Mucosa of rectum (tissue), 2 donors: ENCODE data around the gene PLEKHH1.

Experiments
- H3K27ac ChIP-seq, 2 donors: one replicate each; pipeline ENCODE4 v1.7.0; 2013; ENCODE audit warnings: inconsistent platforms in 2 of 2, low read depth in 2 of 2, low read length in 2 of 2
- H3K27me3 ChIP-seq, 2 donors: one replicate each; pipeline ENCODE4 v1.7.0; 2013; ENCODE audit warnings: low read length in 2 of 2; ENCODE audit not compliant: control insufficient read depth in 2 of 2, insufficient read depth in 2 of 2
- H3K36me3 ChIP-seq, 2 donors: one replicate each; pipeline ENCODE4 v1.7.0; 2013; ENCODE audit warnings: low read length in 2 of 2; ENCODE audit not compliant: control insufficient read depth in 2 of 2, insufficient read depth in 2 of 2
- H3K4me1 ChIP-seq, 2 donors: one replicate each; pipeline ENCODE4 v1.7.0; 2013; ENCODE audit warnings: low read length in 2 of 2, mild to moderate bottlenecking in 1 of 2; ENCODE audit not compliant: control insufficient read depth in 2 of 2, insufficient read depth in 2 of 2
- H3K4me3 ChIP-seq, 2 donors: one replicate each; pipeline ENCODE4 v1.7.0; 2013; ENCODE audit warnings: low read length in 2 of 2
- H3K9ac ChIP-seq, 2 donors: one replicate each; pipeline ENCODE4 v1.7.0; 2013; ENCODE audit warnings: low read length in 2 of 2, low read depth in 1 of 2, mild to moderate bottlenecking in 1 of 2
- H3K9me3 ChIP-seq, 2 donors: one replicate each; pipeline ENCODE4 v1.7.0; 2013; ENCODE audit warnings: low read length in 2 of 2; ENCODE audit not compliant: control insufficient read depth in 2 of 2
- donor health status: healthy.
- donor health status: Normal muscosa, but diverticular disease.

PLEKHH1 gene

DNA sequence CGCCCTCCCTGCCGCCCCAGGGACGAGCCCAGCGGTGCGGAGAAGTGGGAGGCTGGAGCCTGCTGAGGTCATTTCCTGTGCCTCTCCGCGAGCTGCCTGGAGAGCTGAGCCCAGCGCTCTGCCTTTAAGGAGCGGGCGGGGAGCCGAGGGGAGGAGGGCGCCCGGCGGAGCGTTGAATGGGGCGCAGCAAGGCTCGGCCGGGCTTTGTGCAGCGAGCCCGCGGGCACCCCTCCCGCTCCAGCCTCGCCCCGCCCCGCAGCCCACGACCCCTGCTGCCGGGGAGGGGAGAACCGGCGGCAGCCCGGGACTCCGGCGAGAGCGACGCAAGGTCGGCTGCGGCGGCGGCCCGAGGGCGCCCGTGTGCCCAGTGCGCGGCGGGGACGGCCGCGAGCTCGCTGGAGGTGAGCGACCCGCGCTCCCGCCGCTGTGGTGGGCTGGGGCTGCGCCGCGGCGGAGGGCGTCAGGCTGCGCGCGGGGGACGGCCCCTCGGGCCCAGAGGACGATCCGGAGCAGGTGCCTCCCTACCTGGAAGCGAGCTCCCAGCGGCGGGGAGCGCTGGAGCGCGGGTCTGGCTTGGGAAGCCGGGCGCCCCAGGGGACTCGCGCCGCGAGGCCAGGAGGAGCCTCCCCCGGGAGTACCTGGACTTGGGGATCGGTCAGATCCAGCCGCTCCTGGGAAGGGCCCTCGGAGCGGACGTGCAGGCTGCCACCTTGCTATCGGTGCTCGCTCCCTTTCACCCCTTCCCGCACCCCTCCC, at the start of gene PLEKHH1:
Gene PLEKHH1, plus strand, starts transcription at position 293 of the 756 bp plus-strand sequence. CDS start 8,578 bp downstream, outside the sequence.
- peak within 1 kb of the TSS; percentile 72 to 91 for H3K9ac ChIP-seq
- peak within 1 kb of the TSS; percentile 89 to 90 for H3K27ac ChIP-seq
- peaks cover 3 to 4% of the 10 kb centered on the region in 2 donors for H3K36me3 ChIP-seq
- H3K4me1 ChIP-seq, result peaks cover 3 to 14% of the 10 kb centered on the region in 2 donors
- peak within 1 kb of the TSS; percentile 76 to 81 for H3K4me3 ChIP-seq
- H3K27me3 ChIP-seq, result no peaks in the 10 kb centered on the region
- H3K9me3 ChIP-seq, result no peaks in the 10 kb centered on the region

DNA sequence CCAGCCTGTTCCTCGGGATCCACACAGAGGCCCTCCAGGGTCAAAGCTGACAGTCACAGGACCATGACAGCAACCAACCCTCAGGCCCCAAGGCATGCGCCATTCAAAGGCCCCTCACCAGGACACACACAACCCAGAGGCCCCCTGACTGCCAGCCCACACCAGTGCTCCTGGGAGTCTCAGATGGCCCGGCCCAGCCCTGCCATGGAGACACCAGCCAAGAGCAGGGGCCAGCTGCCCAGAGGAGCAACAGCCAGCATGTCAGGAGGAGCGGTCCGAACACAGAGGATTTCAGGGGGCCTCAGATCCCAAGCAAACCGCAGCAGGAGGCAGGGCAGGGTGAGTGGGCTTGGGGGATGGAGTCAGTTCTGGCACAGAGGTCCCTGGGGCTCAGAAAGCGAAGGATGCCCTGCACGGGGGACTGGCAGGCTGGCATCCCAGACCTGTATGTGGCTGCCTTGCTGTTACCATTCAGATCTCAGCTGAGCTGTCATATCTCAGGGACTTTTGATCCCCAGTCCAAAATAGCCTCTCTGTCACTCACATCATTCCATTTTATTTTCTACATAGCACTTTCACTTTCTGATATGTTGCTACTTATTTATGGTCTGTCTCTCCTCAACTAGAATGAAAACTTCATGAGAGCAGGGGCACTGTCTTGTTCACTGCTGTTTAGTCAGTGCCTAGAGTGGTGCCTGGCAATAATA, 49.4 kb upstream of the PLEKHH1 start:
- Histone ChIP-seq H3K4me3 (no peak overlapping the region), H3K9ac (no peak overlapping the region), H3K27ac (no peak overlapping the region)

DNA sequence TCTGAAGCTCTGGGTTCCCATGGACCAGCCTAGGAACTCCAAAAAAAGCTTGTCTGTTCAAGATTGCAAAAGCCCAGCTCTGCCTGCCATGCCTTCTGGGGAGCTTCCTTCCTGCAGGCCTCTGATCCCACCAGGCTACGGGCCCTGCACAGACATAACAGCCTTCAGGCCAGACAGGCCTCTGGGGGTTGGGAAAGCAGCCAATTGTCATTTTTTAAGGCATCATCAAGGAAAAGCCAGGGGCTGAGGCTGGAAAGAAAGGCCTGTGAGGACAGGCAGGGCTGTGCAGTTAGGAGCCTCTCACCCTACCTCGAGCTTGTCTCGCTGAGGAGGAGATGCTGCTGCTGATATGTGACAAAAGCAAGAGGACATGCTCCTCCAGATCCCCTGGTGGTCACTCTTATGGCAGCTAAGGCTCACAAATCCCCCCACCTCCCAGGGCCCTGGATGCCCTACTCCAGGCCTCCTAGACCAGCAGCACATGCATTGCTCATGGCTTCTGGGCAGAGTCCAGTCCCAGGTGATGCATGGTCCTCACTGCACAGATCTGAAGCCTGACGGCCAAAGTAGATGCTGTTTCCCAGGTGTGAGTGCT, 47.5 kb upstream of the PLEKHH1 start:
- peaks cover 0 to 12% of the 10 kb centered on the region in 2 donors for H3K36me3 ChIP-seq
- H3K9me3 ChIP-seq, result no peaks in the 10 kb centered on the region
- H3K27ac ChIP-seq, result no peak overlapping the region
- no peak overlapping the region for H3K4me3 ChIP-seq
- H3K27me3 ChIP-seq, result no peaks in the 10 kb centered on the region
- no peak overlapping the region for H3K9ac ChIP-seq
- H3K4me1 ChIP-seq, result peaks cover 9 to 10% of the 10 kb centered on the region in 2 donors

More for the DNA sequence above, 49.4 kb upstream of the PLEKHH1 start:
- H3K36me3 ChIP-seq, result peaks cover 0 to 12% of the 10 kb centered on the region in 2 donors
- H3K4me1 ChIP-seq, result peaks cover 1 to 3% of the 10 kb centered on the region in 2 donors
- no peaks in the 10 kb centered on the region for H3K9me3 ChIP-seq
- H3K27me3 ChIP-seq, result no peaks in the 10 kb centered on the region

DNA sequence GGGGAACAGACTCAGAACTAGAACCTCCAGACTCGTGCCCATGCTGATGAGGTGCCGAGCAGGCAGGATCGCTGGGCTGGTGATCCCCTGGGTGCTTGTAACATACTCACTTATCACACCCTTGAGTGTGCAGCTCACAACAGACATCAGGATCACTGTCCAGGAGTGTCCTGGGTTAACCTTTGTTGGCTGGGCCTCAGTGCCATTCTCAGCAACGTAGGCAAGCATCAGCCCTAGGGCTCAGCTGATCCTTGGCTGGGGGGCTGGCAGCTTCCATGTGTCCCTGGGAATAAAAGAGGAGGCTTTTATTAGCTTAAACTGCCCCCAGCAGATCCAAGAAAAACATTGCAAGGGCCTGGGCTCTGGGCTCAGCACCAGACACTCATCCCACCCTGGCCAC, 46.2 kb upstream of the PLEKHH1 start:
- Histone ChIP-seq H3K4me3 (no peak overlapping the region), H3K9me3 (no peaks in the 10 kb centered on the region), H3K27me3 (no peaks in the 10 kb centered on the region), H3K27ac (no peak overlapping the region), H3K36me3 (peaks cover 0 to 12% of the 10 kb centered on the region in 2 donors), H3K9ac (no peak overlapping the region), H3K4me1 (peaks cover 9 to 10% of the 10 kb centered on the region in 2 donors)

DNA sequence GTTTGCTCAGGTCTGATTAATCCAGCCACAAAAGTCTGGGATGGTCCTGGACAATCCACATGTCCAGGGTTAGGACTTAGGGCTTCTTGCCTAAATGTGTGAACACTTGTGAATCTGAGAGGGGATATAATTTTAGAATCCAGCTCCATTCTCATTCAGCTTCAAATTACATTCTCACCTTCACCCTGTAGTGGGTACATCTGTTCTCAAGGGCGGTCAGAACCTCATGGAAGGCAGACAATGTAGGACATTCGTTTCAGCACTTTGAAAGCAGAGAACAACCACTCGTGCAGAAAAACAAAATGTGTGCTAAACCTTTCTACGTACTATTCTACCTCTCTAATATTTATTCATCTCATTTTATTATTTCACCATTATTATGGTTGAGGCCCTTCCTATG, 45.8 kb upstream of the PLEKHH1 start:
- no peak overlapping the region for H3K27ac ChIP-seq
- no peaks in the 10 kb centered on the region for H3K9me3 ChIP-seq
- no peaks in the 10 kb centered on the region for H3K27me3 ChIP-seq
- peaks cover 0 to 12% of the 10 kb centered on the region in 2 donors for H3K36me3 ChIP-seq
- H3K4me1 ChIP-seq, result peaks cover 9 to 10% of the 10 kb centered on the region in 2 donors
- H3K4me3 ChIP-seq, result no peak overlapping the region
- H3K9ac ChIP-seq, result no peak overlapping the region

DNA sequence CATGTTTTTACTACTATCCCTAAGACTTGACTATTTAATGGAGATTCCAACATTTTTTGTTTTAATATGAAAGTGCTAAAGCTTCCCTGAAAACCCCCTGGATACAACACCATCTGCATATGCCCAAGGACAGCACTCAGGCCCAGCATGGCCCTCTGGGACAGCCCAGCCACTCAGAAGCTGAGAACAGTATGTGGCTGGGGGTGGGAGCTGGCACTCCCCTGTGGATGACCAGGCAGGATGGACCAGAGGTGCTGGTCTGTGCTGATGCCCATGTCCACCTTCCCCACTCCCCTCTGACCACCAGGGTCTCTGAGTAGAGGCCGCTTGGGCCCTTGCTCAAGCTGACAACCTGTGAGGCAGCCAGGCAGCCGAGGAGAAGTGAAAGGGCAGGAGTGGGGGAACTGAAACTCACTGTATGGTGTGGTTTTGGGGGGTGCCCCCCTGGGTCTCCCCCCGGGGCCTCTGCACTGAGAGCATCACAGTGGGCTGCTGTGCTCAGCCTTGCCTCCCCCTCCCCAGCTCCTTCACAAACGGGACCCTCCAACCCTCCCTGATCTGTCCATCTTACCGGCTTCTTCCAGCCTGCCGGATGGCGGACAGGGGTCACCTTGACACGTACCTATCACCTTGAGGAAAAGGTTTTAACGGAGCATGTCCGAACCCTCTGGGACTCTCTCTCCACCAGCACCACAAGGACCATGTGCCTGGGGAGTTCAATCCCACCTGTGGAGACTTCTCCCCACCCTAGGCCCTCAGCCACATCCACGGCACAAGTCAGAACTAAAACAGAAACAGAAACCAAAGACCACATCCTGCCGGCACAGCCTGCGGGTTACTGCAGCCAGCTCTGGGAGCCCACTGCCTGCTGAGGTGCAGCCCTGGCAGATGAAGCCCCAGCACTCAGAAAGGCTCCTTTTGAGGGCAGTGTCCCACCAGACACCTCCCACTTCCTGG, 44.9 kb upstream of the PLEKHH1 start, which contains the start of gene TMEM229B:
Gene TMEM229B, minus strand, starts transcription at position 785 of the 957 bp plus-strand sequence. CDS start 14,798 bp downstream, outside the sequence.
- peak within 1 kb of the TSS; percentile 43 to 55 for H3K9ac ChIP-seq
- peak within 1 kb of the TSS; percentile 54 to 73 for H3K4me3 ChIP-seq
- peaks cover 0 to 12% of the 10 kb centered on the region in 2 donors for H3K36me3 ChIP-seq
- peaks cover 9 to 10% of the 10 kb centered on the region in 2 donors for H3K4me1 ChIP-seq
- H3K27ac ChIP-seq, result peak within 1 kb of the TSS; percentile 47 to 78
- H3K27me3 ChIP-seq, result no peaks in the 10 kb centered on the region
- H3K9me3 ChIP-seq, result peaks cover under 1 to 1% of the 10 kb centered on the region in 2 donors

DNA sequence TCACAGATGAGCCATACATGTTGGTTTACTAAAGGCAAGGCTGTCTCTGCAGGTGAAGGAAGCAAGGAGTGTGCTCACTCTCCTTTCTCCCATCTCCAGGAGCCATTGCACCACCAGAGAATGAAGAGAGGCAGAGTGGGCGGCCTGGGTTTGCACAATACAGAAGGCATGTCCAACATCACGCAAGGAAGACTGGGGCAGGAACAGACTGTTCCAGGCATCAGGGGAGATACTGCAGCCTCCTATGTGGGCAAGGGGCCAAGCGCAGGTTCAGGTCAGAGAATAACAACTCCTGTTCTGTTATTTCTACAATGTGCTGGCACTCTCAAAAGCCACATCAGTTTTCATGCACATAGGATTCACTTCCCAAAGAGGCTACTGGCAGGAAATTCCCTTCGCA, 42.9 kb upstream of the PLEKHH1 start:
- H3K9me3 ChIP-seq, result peaks cover 5% of the 10 kb centered on the region in 2 donors
- H3K4me1 ChIP-seq, result peaks cover 9 to 10% of the 10 kb centered on the region in 2 donors
- no peaks in the 10 kb centered on the region for H3K27me3 ChIP-seq
- no peak overlapping the region for H3K27ac ChIP-seq
- H3K36me3 ChIP-seq, result peaks cover 0 to 6% of the 10 kb centered on the region in 2 donors
- no peak overlapping the region for H3K9ac ChIP-seq
- no peak overlapping the region for H3K4me3 ChIP-seq

DNA sequence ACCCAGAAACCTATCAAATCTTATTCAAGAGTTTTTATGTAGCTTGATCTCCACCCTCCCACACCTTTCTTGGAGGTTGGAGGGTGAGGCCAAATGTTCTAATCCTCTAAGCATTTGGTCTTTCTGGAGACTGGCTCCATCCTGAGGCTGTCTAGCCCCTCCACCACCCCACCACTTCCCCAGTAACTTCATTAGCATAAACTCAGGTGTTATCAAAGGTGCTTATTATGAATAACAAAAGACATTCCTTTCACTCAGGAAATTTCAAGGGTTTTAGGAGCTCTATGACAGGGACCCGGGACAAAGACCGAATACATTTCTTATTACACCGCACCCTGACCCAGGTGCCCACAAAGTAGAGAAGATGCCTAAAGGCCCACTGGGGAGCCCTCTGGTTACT, 41.8 kb upstream of the PLEKHH1 start:
- Histone ChIP-seq H3K27me3 (no peaks in the 10 kb centered on the region), H3K4me1 (peaks cover 9 to 10% of the 10 kb centered on the region in 2 donors), H3K27ac (no peak overlapping the region), H3K9me3 (peaks cover 5% of the 10 kb centered on the region in 2 donors), H3K4me3 (no peak overlapping the region), H3K36me3 (peaks cover 0 to 3% of the 10 kb centered on the region in 2 donors), H3K9ac (no peak overlapping the region)

DNA sequence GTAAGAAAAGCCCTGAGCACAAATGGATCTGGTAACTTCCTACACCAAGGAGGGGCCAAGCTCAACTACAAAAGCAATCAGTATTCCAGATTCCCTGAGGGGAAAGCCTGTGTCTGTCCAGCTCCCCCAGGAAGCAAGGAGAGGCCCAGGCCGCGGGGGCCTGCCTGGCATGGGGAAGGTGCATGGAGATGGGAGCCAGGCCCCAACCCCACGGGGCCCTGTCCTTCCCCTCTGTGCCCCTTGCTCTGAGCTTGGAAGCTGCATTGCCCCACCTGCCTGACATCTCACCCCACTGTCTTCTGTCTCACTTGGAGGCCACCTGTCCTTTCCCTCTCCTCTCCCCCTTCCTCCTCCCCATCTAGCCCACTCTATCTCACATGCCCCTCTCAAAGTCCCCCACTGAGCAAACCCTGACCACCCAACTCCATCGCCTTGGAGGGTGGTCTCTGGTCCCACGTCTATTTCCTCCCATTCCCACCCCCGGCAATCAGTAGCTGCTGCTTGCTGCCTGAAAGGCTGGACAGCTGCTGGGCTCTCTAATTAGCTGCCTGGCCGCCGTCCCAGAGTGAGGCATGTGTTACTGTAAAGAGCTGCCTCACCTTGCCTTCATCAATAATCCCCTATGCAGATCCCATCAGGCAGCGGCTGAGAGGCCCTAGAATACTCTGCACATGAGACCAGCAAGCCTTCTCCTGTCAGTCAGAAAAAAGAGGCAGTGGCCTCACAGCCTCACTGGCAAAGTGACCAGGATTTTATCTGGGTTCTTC, 41.2 kb upstream of the PLEKHH1 start:
- Histone ChIP-seq H3K27ac (no peak overlapping the region), H3K9ac (no peak overlapping the region)

More for the DNA sequence above, 41.2 kb upstream of the PLEKHH1 start:
- H3K4me3 ChIP-seq, result no peak overlapping the region
- H3K4me1 ChIP-seq, result peaks cover 9 to 10% of the 10 kb centered on the region in 2 donors
- no peaks in the 10 kb centered on the region for H3K27me3 ChIP-seq
- peaks cover 5% of the 10 kb centered on the region in 2 donors for H3K9me3 ChIP-seq
- no peaks in the 10 kb centered on the region for H3K36me3 ChIP-seq
